Measurements from ENCODE around the gene DSE. TPM values are rescaled to one million over a fixed set of nuclear protein-coding genes. Genes with fewer than 3 reads are reported as not detected.

The DSE gene
- total RNA-seq, 1 experiment from 2014 or later: 5.4 TPM

DNA sequence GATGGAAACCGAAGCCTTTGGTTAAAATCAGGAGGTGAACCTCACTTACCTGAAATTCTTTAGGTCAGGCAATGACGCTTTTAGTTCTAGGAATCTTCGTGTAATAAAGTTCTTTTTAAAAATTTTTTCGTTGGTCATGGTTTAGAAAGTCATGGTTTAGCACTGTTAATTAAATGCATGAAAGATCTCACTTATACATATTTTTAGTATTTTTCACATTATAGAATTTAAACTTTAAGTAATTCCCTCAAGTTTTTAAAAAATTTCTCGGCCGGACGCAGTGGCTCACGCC, 1.1 kb downstream of the DSE start:
- ATAC-seq (no peak), DNase-seq (ENCODE audit: low read depth, low spot score) (no peak)
- ChIA-PET CTCF (no interaction called here), POLR2A (no interaction called here)
- intact Hi-C loops (cut with micrococcal nuclease; ENCODE audit: unreplicated experiment) (no loop called here), in situ Hi-C loops (cut with HindIII; ENCODE audit: low pct_unique_long_range_greater_than_20kb, low sequenced_read_pairs) (no loop called here)
- TF ChIP-seq TCF7L2 (IDR thresholded peaks at IDR 0.05; ENCODE audit: low read depth, low read length) (no peak), SIN3A (IDR thresholded peaks at IDR 0.05; ENCODE audit: borderline replicate concordance, insufficient read depth, low read depth, low read length) (no peak), POLR2AphosphoS5 (IDR thresholded peaks at IDR 0.05; ENCODE audit: low read depth, low read length) (no peak)
- TF ChIP-seq, protein P1, sequence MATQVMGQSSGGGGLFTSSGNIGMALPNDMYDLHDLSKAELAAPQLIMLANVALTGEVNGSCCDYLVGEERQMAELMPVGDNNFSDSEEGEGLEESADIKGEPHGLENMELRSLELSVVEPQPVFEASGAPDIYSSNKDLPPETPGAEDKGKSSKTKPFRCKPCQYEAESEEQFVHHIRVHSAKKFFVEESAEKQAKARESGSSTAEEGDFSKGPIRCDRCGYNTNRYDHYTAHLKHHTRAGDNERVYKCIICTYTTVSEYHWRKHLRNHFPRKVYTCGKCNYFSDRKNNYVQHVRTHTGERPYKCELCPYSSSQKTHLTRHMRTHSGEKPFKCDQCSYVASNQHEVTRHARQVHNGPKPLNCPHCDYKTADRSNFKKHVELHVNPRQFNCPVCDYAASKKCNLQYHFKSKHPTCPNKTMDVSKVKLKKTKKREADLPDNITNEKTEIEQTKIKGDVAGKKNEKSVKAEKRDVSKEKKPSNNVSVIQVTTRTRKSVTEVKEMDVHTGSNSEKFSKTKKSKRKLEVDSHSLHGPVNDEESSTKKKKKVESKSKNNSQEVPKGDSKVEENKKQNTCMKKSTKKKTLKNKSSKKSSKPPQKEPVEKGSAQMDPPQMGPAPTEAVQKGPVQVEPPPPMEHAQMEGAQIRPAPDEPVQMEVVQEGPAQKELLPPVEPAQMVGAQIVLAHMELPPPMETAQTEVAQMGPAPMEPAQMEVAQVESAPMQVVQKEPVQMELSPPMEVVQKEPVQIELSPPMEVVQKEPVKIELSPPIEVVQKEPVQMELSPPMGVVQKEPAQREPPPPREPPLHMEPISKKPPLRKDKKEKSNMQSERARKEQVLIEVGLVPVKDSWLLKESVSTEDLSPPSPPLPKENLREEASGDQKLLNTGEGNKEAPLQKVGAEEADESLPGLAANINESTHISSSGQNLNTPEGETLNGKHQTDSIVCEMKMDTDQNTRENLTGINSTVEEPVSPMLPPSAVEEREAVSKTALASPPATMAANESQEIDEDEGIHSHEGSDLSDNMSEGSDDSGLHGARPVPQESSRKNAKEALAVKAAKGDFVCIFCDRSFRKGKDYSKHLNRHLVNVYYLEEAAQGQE (IDR thresholded peaks at IDR 0.05; ENCODE audit: insufficient read depth in 1 of 2, low read depth in 2 of 2, low read length in 1 of 2): no peak
- TF ChIP-seq, protein P2, sequence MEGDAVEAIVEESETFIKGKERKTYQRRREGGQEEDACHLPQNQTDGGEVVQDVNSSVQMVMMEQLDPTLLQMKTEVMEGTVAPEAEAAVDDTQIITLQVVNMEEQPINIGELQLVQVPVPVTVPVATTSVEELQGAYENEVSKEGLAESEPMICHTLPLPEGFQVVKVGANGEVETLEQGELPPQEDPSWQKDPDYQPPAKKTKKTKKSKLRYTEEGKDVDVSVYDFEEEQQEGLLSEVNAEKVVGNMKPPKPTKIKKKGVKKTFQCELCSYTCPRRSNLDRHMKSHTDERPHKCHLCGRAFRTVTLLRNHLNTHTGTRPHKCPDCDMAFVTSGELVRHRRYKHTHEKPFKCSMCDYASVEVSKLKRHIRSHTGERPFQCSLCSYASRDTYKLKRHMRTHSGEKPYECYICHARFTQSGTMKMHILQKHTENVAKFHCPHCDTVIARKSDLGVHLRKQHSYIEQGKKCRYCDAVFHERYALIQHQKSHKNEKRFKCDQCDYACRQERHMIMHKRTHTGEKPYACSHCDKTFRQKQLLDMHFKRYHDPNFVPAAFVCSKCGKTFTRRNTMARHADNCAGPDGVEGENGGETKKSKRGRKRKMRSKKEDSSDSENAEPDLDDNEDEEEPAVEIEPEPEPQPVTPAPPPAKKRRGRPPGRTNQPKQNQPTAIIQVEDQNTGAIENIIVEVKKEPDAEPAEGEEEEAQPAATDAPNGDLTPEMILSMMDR (IDR thresholded peaks at IDR 0.05): no peak
- H3K4me1 ChIP-seq (ENCODE audit: control insufficient read depth, insufficient read depth, low read length): no peaks in the 10 kb centered on the region
- peaks cover 49% of the 10 kb centered on the region for H3K27me3 ChIP-seq (ENCODE audit: control insufficient read depth, insufficient read depth, low read length)
- H3K36me3 ChIP-seq (ENCODE audit: control insufficient read depth, insufficient read depth, low read length): no peaks in the 10 kb centered on the region
- H3K9me3 ChIP-seq (ENCODE audit: control insufficient read depth, insufficient read depth, low read depth, low read length): no peaks in the 10 kb centered on the region
- no TSS peak for BruUV-seq (replicated peaks)
- H3K27ac ChIP-seq (ENCODE audit: low read length): no peak overlapping the region
- peak overlapping the region; percentile 47 to 50 for H3K4me3 ChIP-seq (ENCODE audit: low read depth in 2 of 2, low read length in 2 of 2)

DNA sequence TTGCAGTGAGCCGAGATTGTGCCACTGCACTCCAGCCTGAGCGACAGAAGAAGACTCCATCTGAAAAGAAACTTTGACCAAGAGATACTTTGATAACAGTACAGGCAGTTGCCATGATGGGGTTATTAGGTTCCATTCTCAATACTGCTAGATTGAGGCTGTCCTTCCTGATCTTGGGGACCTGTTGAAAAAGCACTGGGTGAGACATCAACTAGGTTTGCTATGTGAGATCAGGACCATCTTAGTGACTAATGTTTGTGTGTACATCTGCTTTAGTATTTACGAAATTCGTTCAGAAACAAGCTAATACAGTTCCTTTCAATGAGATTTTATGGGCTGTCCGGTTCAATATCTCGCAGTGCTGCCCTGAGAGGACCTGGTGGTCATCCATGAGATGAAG, 2.6 kb downstream of the DSE start:
- no peak for ATAC-seq
- DNase-seq (ENCODE audit: low read depth, low spot score): no peak
- H3K36me3 ChIP-seq (ENCODE audit: control insufficient read depth, insufficient read depth, low read length): no peaks in the 10 kb centered on the region
- H3K27ac ChIP-seq (ENCODE audit: low read length): no peak overlapping the region
- H3K27me3 ChIP-seq (ENCODE audit: control insufficient read depth, insufficient read depth, low read length): peaks cover 51% of the 10 kb centered on the region
- BruUV-seq (replicated peaks): no TSS peak
- in situ Hi-C loops (cut with HindIII; ENCODE audit: low pct_unique_long_range_greater_than_20kb, low sequenced_read_pairs) (no loop called here), intact Hi-C loops (cut with micrococcal nuclease; ENCODE audit: unreplicated experiment) (no loop called here)
- CTCF ChIA-PET: no interaction called here
- TF ChIP-seq, protein P2 (IDR thresholded peaks at IDR 0.05): no peak
- TF ChIP-seq TCF7L2 (IDR thresholded peaks at IDR 0.05; ENCODE audit: low read depth, low read length) (no peak), POLR2AphosphoS5 (IDR thresholded peaks at IDR 0.05; ENCODE audit: low read depth, low read length) (no peak), SIN3A (IDR thresholded peaks at IDR 0.05; ENCODE audit: borderline replicate concordance, insufficient read depth, low read depth, low read length) (no peak)
- TF ChIP-seq, protein P1 (IDR thresholded peaks at IDR 0.05; ENCODE audit: insufficient read depth in 1 of 2, low read depth in 2 of 2, low read length in 1 of 2): no peak
- no peaks in the 10 kb centered on the region for H3K4me1 ChIP-seq (ENCODE audit: control insufficient read depth, insufficient read depth, low read length)
- no peaks in the 10 kb centered on the region for H3K9me3 ChIP-seq (ENCODE audit: control insufficient read depth, insufficient read depth, low read depth, low read length)
- no peak overlapping the region for H3K4me3 ChIP-seq (ENCODE audit: low read depth in 2 of 2, low read length in 2 of 2)
- POLR2A ChIA-PET: no interaction called here

Data from Panc1 (cell line).